Colonic mucosa (tissue), 4 donors: ENCODE results near the gene TRIM65. TPM values are rescaled to one million over a fixed set of nuclear protein-coding genes. Genes with fewer than 3 reads are reported as not detected.
"Not testable (repeated sequence)": the region's sequence is repeated elsewhere in the genome, so short reads cannot be mapped to it uniquely, and the experiment has no call there.

Experiments used
- DNase-seq: peaks from one replicate; pipeline ENCODE4 v3.0.0-alpha.2; 2020
- H3K27ac ChIP-seq: fragments of 200-600 bp; one replicate; pipeline ENCODE4 v1.8.0; 2021
- H3K27me3 ChIP-seq: fragments of 200-600 bp; one replicate; pipeline ENCODE4 v1.8.0; 2021
- H3K36me3 ChIP-seq: fragments of 200-600 bp; one replicate; pipeline ENCODE4 v1.8.0; 2021
- H3K4me1 ChIP-seq: fragments of 200-600 bp; one replicate; pipeline ENCODE4 v1.8.0; 2021; ENCODE audit warnings: mild to moderate bottlenecking
- H3K4me3 ChIP-seq: fragments of 200-600 bp; one replicate; pipeline ENCODE4 v1.8.0; 2021
- H3K9ac ChIP-seq, 2 donors: one replicate each; pipeline ENCODE4 v1.7.0; 2013; ENCODE audit warnings: control low read depth in 2 of 2, low read depth in 2 of 2, low read length in 2 of 2
- H3K9me3 ChIP-seq: fragments of 200-600 bp; one replicate; pipeline ENCODE4 v1.8.0; 2021
- intact Hi-C: fragments of 100-400 bp; cut with DNase I; formaldehyde crosslinking; loops from one replicate; pipeline ENCODE4 v1.14.1; 2022
- total RNA-seq, 2 donors: library from RNA; stranded (reverse); fragmentation: NEBNext Ultra II Directional in 1 of 2; extraction: Animal tissue kit (Norgen Biotek cat#: 25700) in 1 of 2; gene quantifications; one replicate each; pipeline ENCODE4 v1.2.1, GENCODE V29; 2021
- TF ChIP-seq, protein P1 (sequence below): fragments of 200-600 bp; IDR thresholded peaks from one replicate; pipeline ENCODE4 v1.8.0; 2022; ENCODE audit warnings: antibody characterized with exemption, mild to moderate bottlenecking
- donor health status: healthy.
- donor health status: DM: no; HTN: no; CAD: no.
- donor health status: DM: no; HTN: no; CAD: no.

TRIM65 gene
- total RNA-seq, 2 donors from 2014 or later, result 14.5 to 26.0 TPM

DNA sequence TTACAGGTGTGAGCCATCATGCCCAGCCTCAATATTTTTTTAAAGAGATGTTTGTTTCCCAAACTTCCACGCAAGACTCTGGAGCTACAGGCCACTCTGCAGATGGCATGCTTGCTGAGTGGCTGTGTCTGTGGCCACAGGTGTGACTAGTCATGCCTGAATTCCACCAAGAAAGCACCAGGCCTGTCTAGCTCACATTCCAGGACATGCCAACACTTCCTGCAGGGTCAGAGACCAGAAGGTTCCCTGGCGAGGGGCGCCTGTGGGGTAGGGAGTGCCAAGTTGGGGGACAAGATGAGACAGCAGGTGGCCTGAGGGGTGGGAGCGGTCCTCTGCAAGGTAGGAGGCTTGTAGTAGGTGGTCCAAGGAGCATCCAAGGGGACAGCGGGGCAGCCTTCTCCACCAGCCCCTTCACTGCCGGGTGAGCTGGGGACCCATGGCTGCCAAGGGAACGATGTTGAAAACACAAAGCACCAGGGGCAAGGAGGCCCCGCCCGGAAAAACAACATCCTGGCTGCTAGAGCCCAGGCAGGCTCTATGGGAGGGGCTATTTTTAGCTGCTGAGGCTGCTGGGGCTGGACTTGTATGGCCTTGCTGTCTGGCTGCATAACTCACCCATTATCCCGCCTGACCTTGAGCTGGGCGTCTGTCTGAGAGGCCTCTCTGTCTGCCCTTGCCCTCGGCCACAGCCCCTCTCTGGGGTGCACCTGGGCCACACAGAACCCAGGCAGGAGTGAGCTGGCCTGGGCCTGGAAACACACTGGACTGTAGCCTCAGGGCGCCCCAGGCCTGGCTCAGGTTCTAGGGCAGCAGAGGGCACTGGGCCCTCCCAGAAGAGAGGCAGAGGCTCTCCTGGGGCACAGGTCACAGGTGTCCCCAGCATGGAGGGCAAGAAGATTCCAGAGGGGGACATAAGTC, 24.1 kb downstream of the TRIM65 start:
- intact Hi-C loops, result no loop called here
- H3K4me1 ChIP-seq, result peaks cover 22% of the 10 kb centered on the region

DNA sequence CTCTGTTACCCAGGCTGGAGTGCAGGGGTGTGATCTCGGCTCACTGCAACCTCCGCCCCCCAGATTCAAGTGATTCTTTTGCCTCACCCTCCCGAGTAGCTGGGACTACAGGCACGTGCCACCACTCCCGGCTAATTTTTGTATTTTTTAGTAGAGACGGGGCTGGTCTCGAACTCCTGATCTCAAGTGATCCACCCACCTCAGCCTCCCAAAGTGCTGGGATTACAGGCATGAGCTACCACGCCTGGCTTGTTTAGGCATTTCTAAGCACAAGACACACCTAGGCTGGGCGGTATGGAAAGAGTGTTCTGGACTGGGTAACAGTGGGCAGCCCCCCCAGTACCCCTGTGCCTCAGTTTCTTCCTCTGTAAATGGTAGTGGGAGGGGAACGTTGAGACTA, 26.5 kb downstream of the TRIM65 start:
- Histone ChIP-seq H3K9ac (peak overlapping the region in 1 of 2 donors; percentile 6), H3K27ac (peak overlapping the region; percentile 72)
- H3K9me3 ChIP-seq, intact Hi-C loops, H3K36me3 ChIP-seq, H3K4me1 ChIP-seq, H3K4me3 ChIP-seq, H3K27me3 ChIP-seq, DNase-seq: not testable (repeated sequence)

More for the DNA sequence above, 24.1 kb downstream of the TRIM65 start:
- TF ChIP-seq, protein P1, sequence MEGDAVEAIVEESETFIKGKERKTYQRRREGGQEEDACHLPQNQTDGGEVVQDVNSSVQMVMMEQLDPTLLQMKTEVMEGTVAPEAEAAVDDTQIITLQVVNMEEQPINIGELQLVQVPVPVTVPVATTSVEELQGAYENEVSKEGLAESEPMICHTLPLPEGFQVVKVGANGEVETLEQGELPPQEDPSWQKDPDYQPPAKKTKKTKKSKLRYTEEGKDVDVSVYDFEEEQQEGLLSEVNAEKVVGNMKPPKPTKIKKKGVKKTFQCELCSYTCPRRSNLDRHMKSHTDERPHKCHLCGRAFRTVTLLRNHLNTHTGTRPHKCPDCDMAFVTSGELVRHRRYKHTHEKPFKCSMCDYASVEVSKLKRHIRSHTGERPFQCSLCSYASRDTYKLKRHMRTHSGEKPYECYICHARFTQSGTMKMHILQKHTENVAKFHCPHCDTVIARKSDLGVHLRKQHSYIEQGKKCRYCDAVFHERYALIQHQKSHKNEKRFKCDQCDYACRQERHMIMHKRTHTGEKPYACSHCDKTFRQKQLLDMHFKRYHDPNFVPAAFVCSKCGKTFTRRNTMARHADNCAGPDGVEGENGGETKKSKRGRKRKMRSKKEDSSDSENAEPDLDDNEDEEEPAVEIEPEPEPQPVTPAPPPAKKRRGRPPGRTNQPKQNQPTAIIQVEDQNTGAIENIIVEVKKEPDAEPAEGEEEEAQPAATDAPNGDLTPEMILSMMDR, result no peak
- peak overlapping the region; percentile 57 to 82 for H3K9ac ChIP-seq
- H3K4me3 ChIP-seq, result no peak overlapping the region
- DNase-seq, result peak; percentile 87
- H3K27me3 ChIP-seq, result no peaks in the 10 kb centered on the region
- peak overlapping the region; percentile 90 for H3K27ac ChIP-seq
- H3K9me3 ChIP-seq, result no peaks in the 10 kb centered on the region
- H3K36me3 ChIP-seq, result peaks cover 5% of the 10 kb centered on the region

DNA sequence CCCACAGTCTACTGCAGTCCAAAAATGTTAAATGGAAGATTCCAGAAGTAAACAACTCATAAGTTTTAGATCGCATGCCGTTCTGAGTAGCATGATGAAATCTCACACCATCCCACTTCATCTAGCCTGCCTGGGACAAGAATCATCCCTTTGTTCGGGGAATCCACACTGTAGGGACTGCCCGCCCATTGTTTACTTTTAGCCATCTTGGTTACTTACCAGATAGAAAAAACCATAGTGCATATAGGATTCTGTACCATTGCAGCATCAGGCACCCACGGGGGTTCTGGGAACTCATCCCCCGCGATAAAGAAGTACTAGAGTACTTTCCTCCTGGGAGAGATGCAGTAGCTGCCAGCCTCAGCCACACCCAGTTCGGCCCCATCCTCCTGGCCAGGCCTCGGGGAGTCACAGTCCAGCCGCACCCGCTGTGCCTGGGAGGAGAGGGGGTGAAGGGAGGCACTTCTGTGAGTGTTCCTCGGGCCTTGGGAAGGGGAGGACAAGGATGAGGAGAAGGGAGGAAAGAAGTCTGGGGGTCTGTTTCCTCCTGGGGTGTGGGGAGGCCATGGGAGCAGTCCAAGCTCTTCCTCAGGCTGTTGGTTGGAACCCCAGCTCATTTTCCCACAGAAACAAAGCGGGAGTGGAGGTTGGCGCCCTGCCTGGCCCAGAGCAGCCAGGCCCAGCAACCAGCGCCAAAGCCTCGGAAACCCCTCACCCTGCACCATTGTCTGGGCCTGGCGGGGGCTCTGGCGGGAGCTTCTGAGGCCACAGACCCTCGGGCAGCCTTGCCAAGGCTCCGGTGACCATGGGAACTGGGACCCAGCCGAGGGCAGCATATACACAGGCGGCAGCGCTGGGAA, 27.2 kb downstream of the TRIM65 start:
- peaks cover 10% of the 10 kb centered on the region for H3K4me1 ChIP-seq
- no peaks in the 10 kb centered on the region for H3K9me3 ChIP-seq
- no peaks in the 10 kb centered on the region for H3K27me3 ChIP-seq
- DNase-seq, result peak; percentile 80
- H3K4me3 ChIP-seq, result no peak overlapping the region
- peak overlapping the region in 1 of 2 donors; percentile 6 for H3K9ac ChIP-seq
- TF ChIP-seq, protein P1, result no peak
- intact Hi-C loops, result no loop called here
- peaks cover 5% of the 10 kb centered on the region for H3K36me3 ChIP-seq
- H3K27ac ChIP-seq, result peak overlapping the region; percentile 72

DNA sequence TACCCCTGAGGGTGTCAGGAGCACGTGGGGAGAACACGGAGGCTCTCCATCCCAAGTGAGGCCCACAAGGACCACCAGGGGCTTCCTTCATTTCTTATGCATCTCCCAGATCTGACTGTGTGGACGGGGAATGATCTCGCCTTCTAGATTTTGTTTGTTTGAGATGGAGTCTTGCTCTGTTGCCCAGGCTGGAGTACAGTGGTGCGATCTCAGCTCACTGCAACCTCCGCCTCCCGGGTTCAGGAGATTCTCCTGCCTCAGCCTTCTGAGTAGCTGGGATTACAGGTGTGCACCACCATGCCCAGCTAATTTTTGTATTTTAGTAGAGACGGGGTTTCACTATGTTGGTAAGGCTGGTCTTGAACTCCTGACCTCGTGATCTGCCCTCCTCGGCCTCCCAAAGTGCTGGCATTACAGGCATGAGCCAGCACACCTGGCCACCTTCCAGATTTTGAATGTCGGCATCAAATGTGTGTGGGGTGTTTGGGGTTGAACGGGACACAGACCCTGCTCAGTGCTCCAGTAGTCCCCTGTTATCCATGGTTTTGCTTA, 27.9 kb downstream of the TRIM65 start:
- H3K36me3 ChIP-seq, H3K4me1 ChIP-seq, intact Hi-C loops, DNase-seq, H3K4me3 ChIP-seq, H3K27me3 ChIP-seq, H3K9me3 ChIP-seq, H3K9ac ChIP-seq: not testable (repeated sequence)
- H3K27ac ChIP-seq, result peak overlapping the region; percentile 72

DNA sequence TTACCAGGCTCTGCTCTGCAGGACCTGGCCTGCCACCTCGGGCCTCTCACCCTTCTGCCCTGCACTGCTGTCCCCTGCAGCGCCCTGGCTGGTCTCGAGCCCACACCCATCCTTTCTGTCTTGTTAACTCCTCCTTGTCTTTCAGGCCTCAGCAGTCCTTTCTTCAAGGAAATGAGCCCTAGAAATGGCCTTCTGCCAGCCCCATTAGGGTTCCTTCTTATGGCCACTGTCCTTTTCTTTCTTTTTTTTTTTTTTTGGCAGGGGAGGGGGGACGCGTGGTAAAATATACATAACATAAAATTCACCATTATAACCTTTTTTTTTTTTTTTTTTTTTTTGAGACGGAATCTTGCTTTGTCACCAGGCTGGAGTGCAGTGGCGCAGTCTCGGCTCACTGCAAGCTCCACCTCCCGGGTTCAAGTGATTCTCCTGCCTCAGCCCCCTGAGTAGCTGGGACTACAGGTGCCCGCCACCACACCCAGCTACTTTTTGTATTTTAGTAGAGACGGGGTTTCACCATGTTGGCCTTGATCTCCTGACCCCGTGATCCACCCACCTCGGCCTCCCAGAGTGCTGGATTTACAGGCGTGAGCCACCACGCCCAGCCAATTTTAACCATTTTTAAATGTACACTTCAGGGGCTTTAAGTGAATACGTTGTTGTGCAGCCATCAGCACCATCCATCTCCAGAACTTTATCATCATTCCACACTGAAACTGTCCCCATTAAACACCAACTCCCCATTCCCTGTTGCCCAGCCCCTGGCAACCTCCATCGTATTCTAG, 31.2 kb downstream of the TRIM65 start:
- H3K36me3 ChIP-seq, H3K9ac ChIP-seq, intact Hi-C loops, H3K4me1 ChIP-seq, H3K27me3 ChIP-seq, H3K4me3 ChIP-seq, DNase-seq, H3K27ac ChIP-seq, H3K9me3 ChIP-seq: not testable (repeated sequence)

DNA sequence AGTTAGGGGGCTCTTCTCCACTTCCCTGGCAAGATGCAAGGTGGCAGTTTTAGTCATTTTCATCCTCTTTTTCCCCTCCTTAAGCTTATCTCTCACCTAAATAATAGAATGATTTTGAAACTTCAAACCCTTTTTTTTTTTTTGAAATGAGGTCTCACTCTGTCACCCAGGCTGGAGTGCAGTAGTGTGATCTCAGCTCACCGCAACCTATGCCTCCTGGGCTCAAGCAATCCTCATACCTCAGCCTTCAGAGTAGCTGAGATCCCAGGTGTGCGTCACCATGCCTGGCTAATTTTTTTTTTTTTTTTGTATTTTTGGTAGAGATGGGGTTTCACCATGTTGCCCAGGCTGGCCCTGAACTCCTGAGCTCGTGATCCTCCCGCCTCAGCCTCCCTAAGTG, 31.9 kb downstream of the TRIM65 start:
- H3K36me3 ChIP-seq, DNase-seq, H3K4me1 ChIP-seq, H3K27me3 ChIP-seq, H3K9ac ChIP-seq, H3K4me3 ChIP-seq, H3K9me3 ChIP-seq, intact Hi-C loops: not testable (repeated sequence)
- H3K27ac ChIP-seq, result peak overlapping the region; percentile 42
